Measurements from ENCODE around the gene TAF8.

TAF8 gene

GRCh38 chr6:42025845-42026243 lies 24.5 kb upstream of the TAF8 start:
- Histone ChIP-seq H3K9me2 (replicated peaks; ENCODE audit: low read depth, low read length) (no peaks in the 10 kb centered on the region), H3F3A (ENCODE audit: low read depth) (no peaks in the 10 kb centered on the region), H3K4me2 (ENCODE audit: low read depth, low read length, poor library complexity, severe bottlenecking) (no peak overlapping the region)

GRCh38 chr6:42026540-42026939 lies 23.8 kb upstream of the TAF8 start:
- TF ChIP-seq CTCF (conservative IDR thresholded peaks at IDR 0.05; ENCODE audit: low read length) (no peak), EZH2phosphoT487 (IDR thresholded peaks at IDR 0.05; ENCODE audit: borderline replicate concordance) (no peak)
- H3K9ac ChIP-seq (ENCODE audit: low read depth, low read length, poor library complexity, severe bottlenecking): no peak overlapping the region
- peaks cover 70% of the 10 kb centered on the region for H3K4me1 ChIP-seq (ENCODE audit: insufficient read depth, low read length, poor library complexity, severe bottlenecking)
- H4K20me1 ChIP-seq (ENCODE audit: insufficient read depth, low read length, poor library complexity, severe bottlenecking): no peaks in the 10 kb centered on the region
- H3K79me2 ChIP-seq (ENCODE audit: insufficient read depth, low read length): peaks cover 16% of the 10 kb centered on the region; the same call in 1 of the 2 replicates
- no peaks in the 10 kb centered on the region for H3K9me2 ChIP-seq (replicated peaks; ENCODE audit: low read depth, low read length)
- H3K9me3 ChIP-seq (ENCODE audit: insufficient read depth, low read depth, low read length): no peaks in the 10 kb centered on the region
- H2AFZ ChIP-seq (ENCODE audit: low read length): no peak overlapping the region
- H3F3A ChIP-seq (ENCODE audit: low read depth): no peaks in the 10 kb centered on the region
- H3K27me3 ChIP-seq (ENCODE audit: insufficient read depth, low read length, poor library complexity, severe bottlenecking): no peaks in the 10 kb centered on the region
- no peak overlapping the region for H3K4me2 ChIP-seq (ENCODE audit: low read depth, low read length, poor library complexity, severe bottlenecking)
- no peaks in the 10 kb centered on the region for H3K36me3 ChIP-seq (ENCODE audit: insufficient read depth, low read length)
- no peak overlapping the region for H3K4me3 ChIP-seq (ENCODE audit: low read length, poor library complexity, severe bottlenecking)

More at GRCh38 chr6:42025845-42026243, 24.5 kb upstream of the TAF8 start:
- no peak overlapping the region for H3K4me3 ChIP-seq (ENCODE audit: low read length, poor library complexity, severe bottlenecking)
- no peaks in the 10 kb centered on the region for H3K27me3 ChIP-seq (ENCODE audit: insufficient read depth, low read length, poor library complexity, severe bottlenecking)
- peaks cover 11% of the 10 kb centered on the region; the same call in 1 of the 2 replicates for H3K79me2 ChIP-seq (ENCODE audit: insufficient read depth, low read length)
- H3K36me3 ChIP-seq (ENCODE audit: insufficient read depth, low read length): no peaks in the 10 kb centered on the region
- TF ChIP-seq CTCF (conservative IDR thresholded peaks at IDR 0.05; ENCODE audit: low read length): no peak
- no peak overlapping the region for H3K9ac ChIP-seq (ENCODE audit: low read depth, low read length, poor library complexity, severe bottlenecking)
- H4K20me1 ChIP-seq (ENCODE audit: insufficient read depth, low read length, poor library complexity, severe bottlenecking): no peaks in the 10 kb centered on the region
- H2AFZ ChIP-seq (ENCODE audit: low read length): no peak overlapping the region
- peaks cover 70% of the 10 kb centered on the region for H3K4me1 ChIP-seq (ENCODE audit: insufficient read depth, low read length, poor library complexity, severe bottlenecking)
- no peaks in the 10 kb centered on the region for H3K9me3 ChIP-seq (ENCODE audit: insufficient read depth, low read depth, low read length)

- Histone ChIP-seq H3K79me2 (ENCODE audit: insufficient read depth, low read length) (peaks cover 21% of the 10 kb centered on the region; the same call in 1 of the 2 replicates), H2AFZ (ENCODE audit: low read length) (no peak overlapping the region), H3K4me2 (ENCODE audit: low read depth, low read length, poor library complexity, severe bottlenecking) (peak overlapping the region; percentile 4), H3K4me1 (ENCODE audit: insufficient read depth, low read length, poor library complexity, severe bottlenecking) (peaks cover 61% of the 10 kb centered on the region), H3K9me2 (replicated peaks; ENCODE audit: low read depth, low read length) (no peaks in the 10 kb centered on the region), H4K20me1 (ENCODE audit: insufficient read depth, low read length, poor library complexity, severe bottlenecking) (no peaks in the 10 kb centered on the region), H3F3A (ENCODE audit: low read depth) (no peaks in the 10 kb centered on the region), H3K36me3 (ENCODE audit: insufficient read depth, low read length) (no peaks in the 10 kb centered on the region), H3K9ac (ENCODE audit: low read depth, low read length, poor library complexity, severe bottlenecking) (peak overlapping the region; percentile 11), H3K27me3 (ENCODE audit: insufficient read depth, low read length, poor library complexity, severe bottlenecking) (no peaks in the 10 kb centered on the region), H3K4me3 (ENCODE audit: low read length, poor library complexity, severe bottlenecking) (no peak overlapping the region), H3K9me3 (ENCODE audit: insufficient read depth, low read depth, low read length) (no peaks in the 10 kb centered on the region)
- TF ChIP-seq EZH2phosphoT487 (IDR thresholded peaks at IDR 0.05; ENCODE audit: borderline replicate concordance) (no peak), CTCF (conservative IDR thresholded peaks at IDR 0.05; ENCODE audit: low read length) (no peak)
These were observed 21.9 kb upstream of the TAF8 start for GRCh38 chr6:42028234-42029061.
